B cell (primary cell): ENCODE results near the gene THADA. TPM values are rescaled to one million over a fixed set of nuclear protein-coding genes. Genes with fewer than 3 reads are reported as not detected.

Source experiments
- ATAC-seq: fragments of 200-7000 bp; cut with Tn5 transposase; one replicate; pipeline ENCODE4 v1.10.0; 2021; ENCODE audit warnings: low read depth, mild to moderate bottlenecking, moderate number of reproducible peaks, moderate library complexity
- CTCF ChIA-PET: fragments of 350-600 bp; sonication (Branson Sonifier 250); formaldehyde crosslinking; loops from one replicate; lab custom pipeline; 2021; ENCODE audit warnings: antibody characterized with exemption, inconsistent platforms; lab: Charles Lee
- POLR2A ChIA-PET: fragments of 350-600 bp; sonication (Branson Sonifier 250); formaldehyde crosslinking; loops from one replicate; lab custom pipeline; 2021; ENCODE audit warnings: antibody characterized with exemption; lab: Charles Lee
- DNase-seq: peaks from one replicate; pipeline ENCODE4 v3.0.0; 2013
- H2AFZ ChIP-seq: 2 replicates; pipeline ENCODE4 v1.6.1; 2012; ENCODE audit warnings: mild to moderate bottlenecking, low read depth, low read length; ENCODE audit not compliant: insufficient read depth, poor library complexity, severe bottlenecking
- H3K27ac ChIP-seq, 2 donors: 1 replicate in 1 of 2; 2 replicates in 1 of 2; pipeline ENCODE4 v1.5.1; 2012 to 2013; ENCODE audit warnings: low read length in 2 of 2, mild to moderate bottlenecking in 2 of 2, moderate library complexity in 1 of 2
- H3K27me3 ChIP-seq, 4 experiments: fragments of 200-600 bp in 1 of 4; sonication (generic) in 1 of 4; replicated peaks in 1 of 4; 1 replicate in 2 of 4; 2 replicates in 2 of 4; pipeline versions ENCODE4 v1.6.1 to v1.7.0; 2013 to 2016; ENCODE audit warnings: low read length in 3 of 4, mild to moderate bottlenecking in 2 of 4, mixed read lengths in 1 of 4, moderate library complexity in 1 of 4; ENCODE audit not compliant: insufficient read depth in 4 of 4, control insufficient read depth in 3 of 4; ENCODE audit errors: control extremely low read depth in 1 of 4
- H3K36me3 ChIP-seq, 2 experiments: replicated peaks in 1 of 2; 1 replicate in 1 of 2; 2 replicates in 1 of 2; pipeline versions ENCODE4 v1.6.1 to v1.7.1; 2013; ENCODE audit warnings: low read length in 1 of 2; ENCODE audit not compliant: insufficient read depth in 2 of 2, control insufficient read depth in 1 of 2; ENCODE audit errors: control extremely low read depth in 1 of 2, extremely low read depth in 1 of 2
- H3K4me1 ChIP-seq, 2 donors: fragments of 200-600 bp in 1 of 2; sonication (generic) in 1 of 2; 1 replicate in 1 of 2; 2 replicates in 1 of 2; pipeline versions ENCODE4 v1.5.1 to v1.6.1; 2013 to 2017; ENCODE audit warnings: low read length in 2 of 2; ENCODE audit not compliant: control insufficient read depth in 2 of 2, insufficient read depth in 2 of 2
- H3K4me2 ChIP-seq: replicated peaks from 2 replicates; pipeline ENCODE3; 2012; ENCODE audit warnings: mild to moderate bottlenecking, low read depth, low read length; ENCODE audit not compliant: poor library complexity, severe bottlenecking
- H3K4me3 ChIP-seq, 5 experiments: fragments of 200-600 bp in 1 of 5; sonication (generic) in 1 of 5; 1 replicate in 3 of 5; 2 replicates in 2 of 5; pipeline versions ENCODE4 v1.5.1 to v1.7.0; 2011 to 2016; ENCODE audit warnings: low read length in 4 of 5, mild to moderate bottlenecking in 4 of 5, low read depth in 2 of 5, control low read depth in 1 of 5, moderate library complexity in 1 of 5; ENCODE audit not compliant: insufficient read depth in 1 of 5; ENCODE audit errors: control extremely low read depth in 1 of 5, extremely low read depth in 1 of 5
- H3K79me2 ChIP-seq: fragments of 200-600 bp; sonication (generic); one replicate; pipeline ENCODE4 v1.6.0; 2016; ENCODE audit warnings: low read length; ENCODE audit not compliant: control insufficient read depth, insufficient read depth
- H3K9ac ChIP-seq: fragments of 200-600 bp; sonication (generic); 2 replicates; pipeline ENCODE4 v1.6.1; 2017; ENCODE audit warnings: mild to moderate bottlenecking, low read length, moderate library complexity
- H3K9me3 ChIP-seq, 3 donors: one replicate each; pipeline versions ENCODE4 v1.6.1 to v1.7.1; 2013; ENCODE audit warnings: low read length in 2 of 3; ENCODE audit not compliant: control insufficient read depth in 2 of 3, insufficient read depth in 1 of 3; ENCODE audit errors: control extremely low read depth in 1 of 3
- H4K20me1 ChIP-seq: 2 replicates; pipeline ENCODE4 v1.6.0; 2012; ENCODE audit warnings: mild to moderate bottlenecking, low read length; ENCODE audit not compliant: insufficient read depth, control insufficient read depth, poor library complexity, severe bottlenecking
- H3K27ac Mint-ChIP-seq: one replicate; pipeline ENCODE4 v1.8.0; 2021; ENCODE audit warnings: mixed read lengths
- H3K27me3 Mint-ChIP-seq: one replicate; pipeline ENCODE4 v1.8.0; 2021; ENCODE audit warnings: mixed read lengths
- H3K4me1 Mint-ChIP-seq: one replicate; pipeline ENCODE4 v1.8.0; 2021; ENCODE audit warnings: mixed read lengths
- H3K4me3 Mint-ChIP-seq: one replicate; pipeline ENCODE4 v1.8.0; 2021; ENCODE audit warnings: mixed read lengths
- H3K9me3 Mint-ChIP-seq: one replicate; pipeline ENCODE4 v1.8.0; 2022; ENCODE audit warnings: mixed read lengths; ENCODE audit not compliant: insufficient read depth
- CTCF ChIP-seq: fragments of 200-600 bp; IDR thresholded peaks from one replicate; pipeline ENCODE4 v1.8.0; 2022; ENCODE audit warnings: antibody characterized with exemption, mild to moderate bottlenecking
- EZH2 ChIP-seq: IDR thresholded peaks from 2 replicates; pipeline ENCODE4 v1.6.1; 2012; ENCODE audit warnings: borderline replicate concordance, low read depth, mild to moderate bottlenecking, moderate library complexity, low read length; ENCODE audit not compliant: insufficient read depth, poor library complexity, severe bottlenecking
- WGBS: methylation state at CpG from one replicate; pipeline ENCODE4 v1.1.5; 2013; ENCODE audit warnings: missing lambda C conversion rate; ENCODE audit not compliant: insufficient coverage; 5-methylcytosine and 5-hydroxymethylcytosine counted together
- intact Hi-C: fragments of 100-400 bp; cut with micrococcal nuclease; formaldehyde crosslinking; loops from one replicate; pipeline ENCODE4 v1.10.0; 2022
- polyA plus RNA-seq: library from polyadenylated mRNA; depleted of rRNA; stranded (reverse); fragments of >200 nt; gene quantifications from 2 replicates; pipeline ENCODE4 v1.2.3, GENCODE V29; 2012
- total RNA-seq, 2 donors: library from RNA; stranded (reverse); fragments of 120-200 nt in 1 of 2; gene quantifications; 1 replicate in 1 of 2; 2 replicates in 1 of 2; pipeline versions ENCODE4 v1.2.3 to v1.2.4, GENCODE V29; 2013 to 2022

Gene THADA
- total and polyA plus RNA-seq, 2 donors (not counting 1 experiment from before 2014, with no cell fraction given), result 17.6 to 48.5 TPM

- Histone ChIP-seq H3K4me2 (peak overlapping the region; percentile 85), H3K27ac (peak overlapping the region; percentile 87 to 90), H3K4me1 (peaks cover 52 to 62% of the 10 kb centered on the region in 2 donors), H3K27me3 (no peaks in the 10 kb centered on the region), H3K36me3 (peaks cover 0 to 26% of the 10 kb centered on the region in 2 experiments), H4K20me1 (peaks cover 18% of the 10 kb centered on the region), H3K9ac (peak overlapping the region; percentile 86), H3K79me2 (peaks cover 51% of the 10 kb centered on the region), H2AFZ (peak overlapping the region; percentile 48), H3K4me3 (peak overlapping the region; percentile 9 to 92 (median 82)), H3K9me3 (peaks cover 0 to 5% (median 0%) of the 10 kb centered on the region in 3 donors)
- CTCF ChIA-PET, result interaction anchor here (1.0 to 21.8 kb wide), 12 partner anchors 9 to 272 kb away, joined by 3 to 650 read pairs (median 4); partner anchors contain the start of gene ZFP36L2
- peak overlapping the region; percentile 87 for H3K4me3 Mint-ChIP-seq
- intact Hi-C loops, result loop anchor here (1.0 kb wide), 5 partner anchors 8 to 88 kb away; no protein-coding TSS in a partner anchor
- WGBS, result under 1% methylated on average over 34 of the region's 35 CpGs
- peak overlapping the region; percentile 94 for H3K27ac Mint-ChIP-seq
- ATAC-seq (peak; percentile 48), DNase-seq (peak; percentile 89)
- POLR2A ChIA-PET, result interaction anchor here (1.3 to 13.4 kb wide), 11 partner anchors 7 to 272 kb away, joined by 3 to 561 read pairs (median 9); partner anchors contain the start of gene ZFP36L2
- no peaks in the 10 kb centered on the region for H3K27me3 Mint-ChIP-seq
- peaks cover 59% of the 10 kb centered on the region for H3K4me1 Mint-ChIP-seq
- H3K9me3 Mint-ChIP-seq, result no peaks in the 10 kb centered on the region
- no peak for TF ChIP-seq EZH2
- no peak for TF ChIP-seq CTCF
Observed at GRCh38 chr2:43219383-43220228, 376.2 kb downstream of the THADA start.
